SU-DHL-6 (cell line): ENCODE measurements around the gene TMEM52B.

Experiments
- H2AFZ ChIP-seq: fragments of 200-600 bp; sonication (generic); 2 replicates; pipeline ENCODE4 v1.6.1; 2014; ENCODE audit warnings: low read depth, mild to moderate bottlenecking, moderate library complexity, mixed read lengths, antibody characterized with exemption, low read length; ENCODE audit not compliant: severe bottlenecking
- H3F3A ChIP-seq: fragments of 200-600 bp; shearing (Covaris generic); 2 replicates; pipeline ENCODE4 v1.6.0; 2016; ENCODE audit warnings: antibody characterized with exemption, mild to moderate bottlenecking; ENCODE audit not compliant: insufficient read depth
- H3K27ac ChIP-seq: fragments of 200-600 bp; sonication (generic); 2 replicates; pipeline ENCODE4 v1.5.1; 2016; ENCODE audit warnings: low read depth, mild to moderate bottlenecking, low read length, moderate library complexity, mixed read lengths
- H3K27me3 ChIP-seq: fragments of 200-600 bp; sonication (generic), shearing (Covaris generic); 2 replicates; pipeline ENCODE4 v1.6.0; 2014; ENCODE audit warnings: mild to moderate bottlenecking, low read length
- H3K36me3 ChIP-seq: fragments of 200-600 bp; sonication (generic); 2 replicates; pipeline ENCODE4 v1.6.1; 2014; ENCODE audit warnings: mild to moderate bottlenecking, low read length, mixed read lengths
- H3K4me2 ChIP-seq: fragments of 300-600, 200-600 bp; shearing (Covaris generic), sonication (generic); 2 replicates; pipeline ENCODE4 v1.6.0; 2014; ENCODE audit warnings: low read length, low read depth, mild to moderate bottlenecking; ENCODE audit not compliant: poor library complexity, severe bottlenecking
- H3K4me3 ChIP-seq: fragments of 200-600 bp; sonication (generic); 2 replicates; pipeline ENCODE4 v1.5.1; 2014; ENCODE audit warnings: antibody characterized with exemption, low read length, mild to moderate bottlenecking, mixed read lengths; ENCODE audit not compliant: insufficient read depth, poor library complexity, severe bottlenecking
- H3K79me2 ChIP-seq: fragments of 200-600 bp; sonication (generic); 2 replicates; pipeline ENCODE4 v1.6.1; 2014; ENCODE audit warnings: mild to moderate bottlenecking, low read length, moderate library complexity; ENCODE audit not compliant: insufficient read depth
- H3K9ac ChIP-seq: fragments of 200-600 bp; sonication (generic); 2 replicates; pipeline ENCODE4 v1.7.0; 2014; ENCODE audit warnings: mild to moderate bottlenecking, low read length
- H3K9me2 ChIP-seq: fragments of 200-600 bp; sonication (generic); replicated peaks from 2 replicates; pipeline ENCODE4 v1.6.1; 2014; ENCODE audit warnings: low read length; ENCODE audit not compliant: insufficient read depth
- H3K9me3 ChIP-seq: fragments of 200-600 bp; sonication (generic); 2 replicates; pipeline ENCODE4 v1.6.1; 2014; ENCODE audit warnings: low read length, mixed read lengths; ENCODE audit not compliant: insufficient read depth
- H4K20me1 ChIP-seq: fragments of 200-600 bp; sonication (generic); 2 replicates; pipeline ENCODE4 v1.6.1; 2014; ENCODE audit warnings: low read depth, mild to moderate bottlenecking, antibody characterized with exemption, low read length, moderate library complexity, mixed read lengths
- EZH2phosphoT487 ChIP-seq: fragments of 200-600 bp; sonication (generic), shearing (Covaris generic); conservative IDR thresholded peaks from 2 replicates; pipeline ENCODE4 v1.6.1; 2018; ENCODE audit warnings: mild to moderate bottlenecking, antibody characterized with exemption, low read length, moderate library complexity, mixed read lengths
- TF ChIP-seq, protein P1 (sequence below): fragments of 200-600 bp; sonication (generic); IDR thresholded peaks from one replicate; pipeline ENCODE4 v1.5.1; 2017; ENCODE audit warnings: antibody characterized with exemption, mild to moderate bottlenecking, low read length, moderate library complexity; ENCODE audit not compliant: insufficient read depth, poor library complexity, severe bottlenecking

The TMEM52B gene

GRCh38 chr12:10205220-10205807 is 26.5 kb downstream of the TMEM52B start:
- Histone ChIP-seq H3K36me3 (no peaks in the 10 kb centered on the region), H3K9me3 (no peaks in the 10 kb centered on the region), H2AFZ (no peak overlapping the region), H3K27ac (no peak overlapping the region), H3K4me3 (no peak overlapping the region), H3F3A (no peaks in the 10 kb centered on the region), H3K27me3 (no peaks in the 10 kb centered on the region), H3K9ac (no peak overlapping the region), H3K79me2 (no peaks in the 10 kb centered on the region), H3K4me2 (no peak overlapping the region), H3K9me2 (no peaks in the 10 kb centered on the region), H4K20me1 (no peaks in the 10 kb centered on the region)
- TF ChIP-seq, protein P1, sequence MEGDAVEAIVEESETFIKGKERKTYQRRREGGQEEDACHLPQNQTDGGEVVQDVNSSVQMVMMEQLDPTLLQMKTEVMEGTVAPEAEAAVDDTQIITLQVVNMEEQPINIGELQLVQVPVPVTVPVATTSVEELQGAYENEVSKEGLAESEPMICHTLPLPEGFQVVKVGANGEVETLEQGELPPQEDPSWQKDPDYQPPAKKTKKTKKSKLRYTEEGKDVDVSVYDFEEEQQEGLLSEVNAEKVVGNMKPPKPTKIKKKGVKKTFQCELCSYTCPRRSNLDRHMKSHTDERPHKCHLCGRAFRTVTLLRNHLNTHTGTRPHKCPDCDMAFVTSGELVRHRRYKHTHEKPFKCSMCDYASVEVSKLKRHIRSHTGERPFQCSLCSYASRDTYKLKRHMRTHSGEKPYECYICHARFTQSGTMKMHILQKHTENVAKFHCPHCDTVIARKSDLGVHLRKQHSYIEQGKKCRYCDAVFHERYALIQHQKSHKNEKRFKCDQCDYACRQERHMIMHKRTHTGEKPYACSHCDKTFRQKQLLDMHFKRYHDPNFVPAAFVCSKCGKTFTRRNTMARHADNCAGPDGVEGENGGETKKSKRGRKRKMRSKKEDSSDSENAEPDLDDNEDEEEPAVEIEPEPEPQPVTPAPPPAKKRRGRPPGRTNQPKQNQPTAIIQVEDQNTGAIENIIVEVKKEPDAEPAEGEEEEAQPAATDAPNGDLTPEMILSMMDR, result no peak
- TF ChIP-seq EZH2phosphoT487, result no peak

DNA sequence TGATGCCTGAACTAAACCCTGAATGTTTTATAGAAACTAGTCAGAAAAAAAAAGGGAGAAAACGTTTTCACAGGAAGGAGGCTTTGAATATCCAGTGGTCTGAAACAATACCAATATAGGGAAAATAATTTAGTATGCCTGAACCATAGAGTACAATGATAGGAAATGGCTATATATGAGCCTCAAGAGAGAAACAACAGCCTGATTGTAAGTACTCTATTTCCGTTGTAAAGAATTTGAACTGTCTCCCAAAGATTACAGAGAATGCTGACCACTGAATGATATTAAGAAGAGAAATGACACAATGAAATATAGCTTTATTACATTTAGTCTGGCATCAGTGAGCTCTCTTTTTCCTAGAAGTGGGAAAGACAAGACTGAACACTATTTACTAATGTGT is 28.3 kb downstream of the TMEM52B start:
- Histone ChIP-seq H4K20me1 (no peaks in the 10 kb centered on the region), H3K27ac (no peak overlapping the region), H3K9ac (no peak overlapping the region), H3K9me2 (no peaks in the 10 kb centered on the region), H3K36me3 (no peaks in the 10 kb centered on the region), H3F3A (no peaks in the 10 kb centered on the region), H3K79me2 (no peaks in the 10 kb centered on the region), H2AFZ (no peak overlapping the region), H3K4me3 (no peak overlapping the region), H3K4me2 (no peak overlapping the region), H3K27me3 (no peaks in the 10 kb centered on the region), H3K9me3 (no peaks in the 10 kb centered on the region)
- TF ChIP-seq, protein P1, result no peak
- no peak for TF ChIP-seq EZH2phosphoT487

DNA sequence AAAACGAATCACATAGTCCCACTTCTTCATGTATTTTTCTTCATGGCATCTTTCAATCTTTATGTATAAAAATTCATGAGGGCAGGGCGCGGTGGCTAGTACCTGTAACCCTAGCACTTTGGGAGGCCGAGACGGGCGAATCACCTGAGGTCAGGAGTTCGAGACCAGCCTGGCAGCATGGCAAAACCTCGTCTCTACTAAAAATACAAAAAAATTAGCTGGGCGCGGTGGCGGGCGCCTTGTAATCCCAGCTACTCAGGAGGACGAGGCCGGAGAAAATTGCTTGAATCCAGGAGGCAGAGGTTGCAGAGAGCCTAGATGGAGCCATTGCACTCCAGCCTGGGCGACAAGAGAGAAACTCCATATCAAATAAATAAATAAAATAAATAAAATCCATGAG is 31.4 kb downstream of the TMEM52B start:
- TF ChIP-seq, protein P1, result no peak
- no peak for TF ChIP-seq EZH2phosphoT487
- Histone ChIP-seq H3K27ac (no peak overlapping the region), H3K4me3 (no peak overlapping the region)

More for the DNA sequence above, 31.4 kb downstream of the TMEM52B start:
- no peaks in the 10 kb centered on the region for H3K9me3 ChIP-seq
- H3K79me2 ChIP-seq, result no peaks in the 10 kb centered on the region
- no peaks in the 10 kb centered on the region for H3K27me3 ChIP-seq
- H3K4me2 ChIP-seq, result no peak overlapping the region
- no peak overlapping the region for H3K9ac ChIP-seq
- H3K36me3 ChIP-seq, result no peaks in the 10 kb centered on the region
- no peak overlapping the region for H2AFZ ChIP-seq
- no peaks in the 10 kb centered on the region for H3K9me2 ChIP-seq
- no peaks in the 10 kb centered on the region for H3F3A ChIP-seq
- no peaks in the 10 kb centered on the region for H4K20me1 ChIP-seq
